ENCODE data around the gene PIK3C2A.

PIK3C2A gene

DNA sequence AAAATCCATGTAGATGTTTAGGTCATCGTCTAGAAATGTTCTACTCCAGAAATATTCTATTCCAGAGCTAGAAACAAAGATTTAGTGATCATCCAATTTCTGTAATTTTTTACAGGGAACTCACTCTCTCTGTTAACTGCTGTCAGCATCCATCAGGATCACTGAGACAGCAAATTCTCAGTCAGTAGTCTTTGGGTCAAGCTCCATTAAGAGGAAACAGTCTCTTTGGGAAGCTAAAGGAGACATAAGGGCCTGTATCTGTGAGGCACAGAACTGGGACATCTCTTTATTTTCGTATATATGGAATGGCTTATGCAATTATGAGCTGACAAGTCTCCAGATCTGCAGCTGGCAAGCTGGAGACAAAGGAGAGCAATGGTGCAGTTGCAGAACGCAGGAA lies 48.3 kb downstream of the PIK3C2A start:
- Histone ChIP-seq H3K27me3 (ENCODE audit: insufficient read depth, poor library complexity, severe bottlenecking) (no peaks in the 10 kb centered on the region), H3K27ac (replicated peaks) (no peak overlapping the region), H3K4me3 (replicated peaks; ENCODE audit: insufficient read depth, low read length) (no peak overlapping the region)
- no peak for DNase-seq (ENCODE audit: low read depth in 1 of 2, low spot score in 1 of 2)
- TF ChIP-seq, protein P1, sequence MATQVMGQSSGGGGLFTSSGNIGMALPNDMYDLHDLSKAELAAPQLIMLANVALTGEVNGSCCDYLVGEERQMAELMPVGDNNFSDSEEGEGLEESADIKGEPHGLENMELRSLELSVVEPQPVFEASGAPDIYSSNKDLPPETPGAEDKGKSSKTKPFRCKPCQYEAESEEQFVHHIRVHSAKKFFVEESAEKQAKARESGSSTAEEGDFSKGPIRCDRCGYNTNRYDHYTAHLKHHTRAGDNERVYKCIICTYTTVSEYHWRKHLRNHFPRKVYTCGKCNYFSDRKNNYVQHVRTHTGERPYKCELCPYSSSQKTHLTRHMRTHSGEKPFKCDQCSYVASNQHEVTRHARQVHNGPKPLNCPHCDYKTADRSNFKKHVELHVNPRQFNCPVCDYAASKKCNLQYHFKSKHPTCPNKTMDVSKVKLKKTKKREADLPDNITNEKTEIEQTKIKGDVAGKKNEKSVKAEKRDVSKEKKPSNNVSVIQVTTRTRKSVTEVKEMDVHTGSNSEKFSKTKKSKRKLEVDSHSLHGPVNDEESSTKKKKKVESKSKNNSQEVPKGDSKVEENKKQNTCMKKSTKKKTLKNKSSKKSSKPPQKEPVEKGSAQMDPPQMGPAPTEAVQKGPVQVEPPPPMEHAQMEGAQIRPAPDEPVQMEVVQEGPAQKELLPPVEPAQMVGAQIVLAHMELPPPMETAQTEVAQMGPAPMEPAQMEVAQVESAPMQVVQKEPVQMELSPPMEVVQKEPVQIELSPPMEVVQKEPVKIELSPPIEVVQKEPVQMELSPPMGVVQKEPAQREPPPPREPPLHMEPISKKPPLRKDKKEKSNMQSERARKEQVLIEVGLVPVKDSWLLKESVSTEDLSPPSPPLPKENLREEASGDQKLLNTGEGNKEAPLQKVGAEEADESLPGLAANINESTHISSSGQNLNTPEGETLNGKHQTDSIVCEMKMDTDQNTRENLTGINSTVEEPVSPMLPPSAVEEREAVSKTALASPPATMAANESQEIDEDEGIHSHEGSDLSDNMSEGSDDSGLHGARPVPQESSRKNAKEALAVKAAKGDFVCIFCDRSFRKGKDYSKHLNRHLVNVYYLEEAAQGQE (IDR thresholded peaks at IDR 0.05; ENCODE audit: insufficient replicate concordance, low read depth): no peak
- no peak for TF ChIP-seq SPI1 (IDR thresholded peaks at IDR 0.05; ENCODE audit: borderline replicate concordance, low read depth)
- TF ChIP-seq, protein P2, sequence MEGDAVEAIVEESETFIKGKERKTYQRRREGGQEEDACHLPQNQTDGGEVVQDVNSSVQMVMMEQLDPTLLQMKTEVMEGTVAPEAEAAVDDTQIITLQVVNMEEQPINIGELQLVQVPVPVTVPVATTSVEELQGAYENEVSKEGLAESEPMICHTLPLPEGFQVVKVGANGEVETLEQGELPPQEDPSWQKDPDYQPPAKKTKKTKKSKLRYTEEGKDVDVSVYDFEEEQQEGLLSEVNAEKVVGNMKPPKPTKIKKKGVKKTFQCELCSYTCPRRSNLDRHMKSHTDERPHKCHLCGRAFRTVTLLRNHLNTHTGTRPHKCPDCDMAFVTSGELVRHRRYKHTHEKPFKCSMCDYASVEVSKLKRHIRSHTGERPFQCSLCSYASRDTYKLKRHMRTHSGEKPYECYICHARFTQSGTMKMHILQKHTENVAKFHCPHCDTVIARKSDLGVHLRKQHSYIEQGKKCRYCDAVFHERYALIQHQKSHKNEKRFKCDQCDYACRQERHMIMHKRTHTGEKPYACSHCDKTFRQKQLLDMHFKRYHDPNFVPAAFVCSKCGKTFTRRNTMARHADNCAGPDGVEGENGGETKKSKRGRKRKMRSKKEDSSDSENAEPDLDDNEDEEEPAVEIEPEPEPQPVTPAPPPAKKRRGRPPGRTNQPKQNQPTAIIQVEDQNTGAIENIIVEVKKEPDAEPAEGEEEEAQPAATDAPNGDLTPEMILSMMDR (IDR thresholded peaks at IDR 0.05; ENCODE audit: insufficient read depth, low read length): no peak

All from HL-60 (cell line).